NCI-H774 (cell line): ENCODE results near the gene NAGPA.

Experiments used
- DNase-seq: peaks from one replicate; lab custom pipeline; 2025; lab: John Stamatoyannopoulos, UW

Gene NAGPA

GRCh38 chr16:5003211-5003610 is 30.5 kb downstream of the NAGPA start:
- DNase-seq, result no peak

GRCh38 chr16:5002699-5003143 is 31.0 kb downstream of the NAGPA start:
- no peak for DNase-seq

GRCh38 chr16:5001986-5002385 is 31.7 kb downstream of the NAGPA start:
- DNase-seq, result no peak

GRCh38 chr16:5001571-5001970 is 32.2 kb downstream of the NAGPA start:
- no peak for DNase-seq

GRCh38 chr16:5000573-5001001 is 33.1 kb downstream of the NAGPA start:
- DNase-seq, result no peak

- DNase-seq, result no peak
Observed at GRCh38 chr16:4994719-4995434, 38.9 kb downstream of the NAGPA start.

GRCh38 chr16:4991754-4992153 is 42.0 kb downstream of the NAGPA start:
- DNase-seq, result no peak

- no peak for DNase-seq
Observed at GRCh38 chr16:4990415-4990814, 43.3 kb downstream of the NAGPA start.

- DNase-seq, result no peak
Observed at GRCh38 chr16:4989391-4990006, 44.2 kb downstream of the NAGPA start.

- DNase-seq, result no peak
Observed at GRCh38 chr16:4988647-4989046, 45.1 kb downstream of the NAGPA start.

GRCh38 chr16:4987580-4988374 is 46.0 kb downstream of the NAGPA start:
- DNase-seq, result no peak

- no peak for DNase-seq
Observed at GRCh38 chr16:4987250-4987579, 46.5 kb downstream of the NAGPA start.

- no peak for DNase-seq
Observed at GRCh38 chr16:4984174-4984990, 49.4 kb downstream of the NAGPA start.

GRCh38 chr16:4982056-4982867 is 51.5 kb downstream of the NAGPA start:
- no peak for DNase-seq

- no peak for DNase-seq
Observed at GRCh38 chr16:4981473-4981872, 52.3 kb downstream of the NAGPA start.

GRCh38 chr16:4980691-4981090 is 53.0 kb downstream of the NAGPA start:
- no peak for DNase-seq

- no peak for DNase-seq
Observed at GRCh38 chr16:4979736-4980660, 53.7 kb downstream of the NAGPA start.

- no peak for DNase-seq
Observed at GRCh38 chr16:4979164-4979563, 54.6 kb downstream of the NAGPA start.

GRCh38 chr16:4976611-4977145 is 57.1 kb downstream of the NAGPA start:
- no peak for DNase-seq

GRCh38 chr16:4976079-4976478 is 57.7 kb downstream of the NAGPA start:
- no peak for DNase-seq
